Head of caudate nucleus (tissue), 42 donors: ENCODE data around the gene FXYD6.

Experiments used
- DNase-seq, 42 donors: peaks; one replicate each; pipeline versions ENCODE4 v3.0.0 to v3.0.0-alpha.2; 2020 to 2021; ENCODE audit warnings: mixed read lengths in 7 of 42
- intact Hi-C: fragments of 100-400 bp; cut with DNase I; formaldehyde crosslinking; loops from one replicate; pipeline ENCODE4 v1.15.0; 2022

FXYD6 gene

GRCh38 chr11:117827521-117828511 lies 48.6 kb downstream of the FXYD6 start:
- DNase-seq: peak in 17 of 42 donors; percentile 0 to 32 (median 7)
- intact Hi-C loops: no loop called here

DNA sequence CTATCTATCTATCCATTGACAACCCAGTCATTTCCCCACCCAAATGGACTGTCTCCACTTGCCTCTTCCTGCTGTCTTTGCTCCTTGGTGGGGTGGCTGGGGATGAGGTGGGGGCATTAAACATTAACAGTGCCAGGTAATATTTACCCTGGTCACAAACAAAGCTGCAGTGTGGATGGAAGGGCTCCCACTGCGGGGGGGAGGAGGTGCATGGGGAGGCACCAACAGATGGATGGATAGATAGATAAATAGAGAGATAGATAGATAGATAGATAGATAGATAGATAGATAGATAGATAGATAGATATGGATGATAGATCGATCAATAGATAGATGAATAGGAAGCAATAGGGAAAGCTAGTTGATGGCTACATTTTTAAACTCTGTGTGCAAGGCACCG lies 49.6 kb downstream of the FXYD6 start:
- intact Hi-C loops: no loop called here
- DNase-seq: peak in 4 of 42 donors; percentile 4 to 15 (median 6)

- intact Hi-C loops: no loop called here
- DNase-seq: peak in 9 of 42 donors; percentile 1 to 26 (median 8)
Measured at GRCh38 chr11:117826190-117826570, 50.3 kb downstream of the FXYD6 start.

GRCh38 chr11:117825538-117826189 lies 50.8 kb downstream of the FXYD6 start:
- intact Hi-C loops: no loop called here
- DNase-seq: peak in 9 of 42 donors; percentile 1 to 32 (median 9)

DNA sequence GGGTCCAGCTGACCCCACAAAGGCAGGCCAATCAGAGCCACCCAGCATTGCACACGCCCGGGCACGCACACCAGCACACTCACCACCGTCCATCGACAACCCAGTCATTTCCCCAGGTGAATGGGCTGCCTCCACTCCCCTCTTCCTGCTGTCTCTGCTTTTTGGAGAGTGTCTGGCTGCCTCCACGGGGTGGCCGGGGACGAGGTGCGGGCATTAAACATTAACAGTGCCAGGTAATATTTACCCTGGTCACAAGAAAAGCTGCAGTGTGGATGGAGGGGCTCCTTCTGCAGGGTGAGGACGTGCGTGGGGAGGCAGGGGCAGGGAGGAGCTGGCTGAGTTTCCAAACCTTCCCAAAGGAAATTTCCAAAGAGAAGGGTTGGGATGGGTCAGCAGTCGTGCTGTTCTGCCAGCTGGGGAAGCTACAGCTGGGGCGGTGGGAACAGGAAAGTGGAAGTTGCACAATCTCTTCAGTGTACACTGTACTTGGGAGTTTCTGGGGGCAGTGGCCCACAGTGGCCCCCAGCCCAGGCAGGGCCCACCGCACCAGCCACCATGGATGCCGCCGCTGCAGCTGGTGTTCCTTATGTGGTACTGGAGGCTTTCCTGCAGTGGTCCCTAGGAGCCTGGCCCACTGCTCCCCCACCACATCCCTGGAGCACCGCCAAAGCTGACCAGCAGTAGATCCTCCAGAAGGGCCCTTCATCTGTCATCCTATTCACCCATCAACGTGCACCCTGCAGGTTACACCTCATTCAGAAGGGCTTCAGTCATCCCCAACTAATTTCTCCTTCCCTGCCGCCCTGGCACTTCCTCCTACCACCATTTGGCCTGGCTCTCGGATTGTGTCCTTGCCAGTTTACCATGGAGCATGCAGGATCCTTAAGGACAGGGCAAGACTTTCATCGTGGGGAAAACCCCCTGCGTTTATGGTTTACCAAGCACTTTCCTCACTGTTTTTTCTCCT lies 51.6 kb downstream of the FXYD6 start, which contains the start of gene FXYD2:
Gene FXYD2 (minus strand): TSS at position 174 of the 967 bp plus-strand sequence. CDS start 66 bp downstream, at position 108.
- intact Hi-C loops: no loop called here
- peak in 12 of 42 donors; percentile 2 to 37 (median 22) for DNase-seq

DNA sequence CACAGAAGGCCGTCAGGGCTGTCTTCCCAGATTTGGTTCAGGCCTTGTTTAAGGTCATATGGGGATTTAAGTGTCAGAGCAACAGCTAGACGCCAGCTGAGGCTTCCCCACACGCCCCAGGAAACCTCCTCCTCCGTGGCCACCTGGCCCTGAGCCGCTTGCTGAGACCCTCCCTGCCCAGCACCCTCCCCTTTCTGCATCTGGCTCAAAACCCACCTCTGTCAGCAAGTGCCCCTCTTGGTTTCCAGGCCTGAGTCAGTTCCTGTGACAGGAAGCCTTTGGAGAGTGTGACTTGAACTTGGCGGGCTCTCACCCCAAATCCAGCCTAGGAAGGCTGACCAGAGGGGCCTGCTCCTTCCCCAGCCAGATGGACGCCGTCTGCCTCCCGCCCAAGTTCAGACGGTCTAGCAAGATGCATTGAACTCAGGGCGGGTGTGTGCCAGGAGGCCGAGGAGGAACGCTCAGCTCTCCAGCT lies 52.5 kb downstream of the FXYD6 start:
- intact Hi-C loops: no loop called here
- peak in 9 of 42 donors; percentile 2 to 36 (median 26) for DNase-seq

GRCh38 chr11:117823294-117823945 lies 53.0 kb downstream of the FXYD6 start:
- peak in 9 of 42 donors; percentile 3 to 35 (median 30) for DNase-seq
- intact Hi-C loops: no loop called here

DNA sequence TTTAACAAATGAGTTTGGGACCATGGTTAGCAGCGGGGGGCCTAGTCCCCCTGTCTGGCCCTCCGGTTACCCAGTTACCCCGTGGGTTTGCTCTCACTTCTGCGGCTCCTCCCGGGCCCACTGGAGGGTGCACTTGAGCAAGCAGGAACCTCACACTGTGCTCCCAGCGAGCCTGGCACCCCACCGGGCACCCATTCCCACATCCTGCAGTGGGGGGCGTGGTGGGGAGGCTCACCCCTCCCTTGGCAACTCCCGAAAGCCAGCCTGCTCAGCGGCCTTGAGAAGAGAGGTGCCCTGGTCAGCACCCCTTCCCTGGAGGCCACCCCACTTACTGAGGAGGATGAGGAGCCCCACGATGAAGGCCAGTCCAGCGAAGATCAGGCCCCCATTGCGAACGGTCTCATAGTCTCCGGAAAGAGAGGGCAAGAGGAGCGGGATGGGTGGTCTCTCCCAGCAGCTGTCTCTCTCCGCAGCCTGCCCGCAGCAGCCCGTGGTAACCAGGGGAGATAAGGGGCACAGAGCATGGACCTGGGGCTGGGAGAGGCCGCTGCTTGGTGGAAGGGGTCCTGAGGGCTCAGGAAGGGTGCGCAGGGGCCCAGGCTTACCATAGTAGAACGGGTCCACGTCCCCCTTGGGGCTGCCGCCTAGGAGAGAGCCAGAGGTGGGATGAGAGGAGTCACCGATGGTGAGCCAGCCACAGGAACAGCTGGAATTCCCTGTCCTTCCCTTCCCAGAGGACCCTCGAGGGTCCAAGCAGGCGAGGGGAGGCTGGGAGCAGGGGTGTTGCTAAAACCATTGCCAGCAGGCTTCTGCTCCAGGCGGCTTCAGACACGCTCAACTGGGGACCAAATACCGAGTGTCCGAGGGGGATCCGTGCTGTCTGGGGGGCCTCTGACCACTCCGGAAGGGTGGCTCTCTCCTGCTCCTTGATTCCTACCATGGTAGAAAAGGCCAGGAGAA lies 54.1 kb downstream of the FXYD6 start:
- DNase-seq: peak in 40 of 42 donors; percentile 37 to 79 (median 62)
- intact Hi-C loops: no loop called here

GRCh38 chr11:117821431-117821830 lies 55.0 kb downstream of the FXYD6 start:
- DNase-seq: peak in 1 of 42 donors; percentile 3
- intact Hi-C loops: no loop called here

- DNase-seq: no peak
- intact Hi-C loops: no loop called here
Measured at GRCh38 chr11:117820516-117820915, 55.9 kb downstream of the FXYD6 start.

DNA sequence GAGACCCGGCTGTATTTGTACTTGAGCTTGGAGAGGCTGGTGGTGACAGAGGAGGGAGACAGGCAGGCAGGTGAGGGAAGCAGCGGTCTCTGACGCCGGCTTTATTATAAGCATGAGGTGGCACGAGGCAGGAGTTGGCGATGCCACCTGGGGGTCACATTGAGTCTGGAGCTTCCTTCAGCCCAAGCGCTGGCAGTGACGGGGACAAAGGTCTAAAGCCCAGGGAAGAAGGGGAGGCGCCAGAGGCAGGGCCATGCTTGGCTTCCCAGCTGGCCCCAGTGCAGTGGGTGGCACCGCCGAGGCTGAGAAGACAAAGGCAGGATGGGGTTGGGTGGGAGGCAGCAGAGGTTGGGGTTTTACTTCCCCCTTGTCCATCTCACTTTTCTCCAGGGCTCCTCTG lies 56.4 kb downstream of the FXYD6 start:
- peak in 1 of 42 donors; percentile 4 for DNase-seq
- intact Hi-C loops: no loop called here

DNA sequence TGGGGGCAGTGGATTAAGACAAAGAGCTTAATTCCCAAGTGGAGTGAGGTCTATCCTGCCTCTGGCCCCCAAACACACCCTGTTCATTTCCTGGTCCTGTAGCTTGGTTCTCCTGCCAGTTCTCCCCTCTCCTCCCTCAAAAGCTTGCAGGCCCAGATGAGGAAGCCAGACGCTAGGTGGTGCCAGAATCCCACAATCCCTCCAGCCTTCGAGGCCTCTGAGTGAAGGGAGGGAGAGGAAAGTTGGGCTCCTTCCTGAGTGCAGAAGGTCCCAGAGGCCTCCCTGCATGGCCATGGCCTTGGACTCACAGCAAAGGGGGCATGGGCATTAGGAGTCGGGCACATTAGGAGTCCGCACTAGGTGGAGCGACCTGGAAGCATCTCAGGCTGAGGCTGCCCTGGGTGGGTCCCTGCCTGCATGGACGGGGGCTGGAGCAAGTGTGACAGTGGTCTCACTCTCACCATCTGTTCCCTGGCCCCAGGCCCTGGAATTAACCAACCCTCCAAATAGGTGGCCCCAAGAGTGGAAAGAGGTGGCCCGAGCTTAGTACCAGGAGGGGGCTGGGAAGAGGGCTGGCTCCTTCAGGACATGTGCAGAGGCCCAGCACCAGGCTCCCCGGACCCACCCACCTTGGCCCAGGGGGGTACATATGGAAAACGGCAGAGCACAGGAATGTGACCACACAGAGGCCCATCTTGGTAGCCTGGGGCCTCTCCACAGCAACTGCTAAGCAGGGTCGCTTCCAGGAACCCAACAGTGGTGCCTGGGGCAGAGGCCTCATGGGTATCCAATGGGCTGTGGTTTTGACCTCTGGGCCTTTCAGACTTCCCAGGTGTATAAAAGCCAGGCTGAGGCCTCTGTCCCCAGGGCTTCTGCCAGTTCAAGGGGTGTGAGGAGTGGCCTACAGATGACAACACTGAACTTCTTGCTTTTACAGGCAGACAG lies 57.1 kb downstream of the FXYD6 start:
- intact Hi-C loops: loop anchor here (5.0 kb wide), 2 partner anchors 377 to 392 kb away; no protein-coding TSS in a partner anchor
- peak in 40 of 42 donors; percentile 38 to 83 (median 68) for DNase-seq

DNA sequence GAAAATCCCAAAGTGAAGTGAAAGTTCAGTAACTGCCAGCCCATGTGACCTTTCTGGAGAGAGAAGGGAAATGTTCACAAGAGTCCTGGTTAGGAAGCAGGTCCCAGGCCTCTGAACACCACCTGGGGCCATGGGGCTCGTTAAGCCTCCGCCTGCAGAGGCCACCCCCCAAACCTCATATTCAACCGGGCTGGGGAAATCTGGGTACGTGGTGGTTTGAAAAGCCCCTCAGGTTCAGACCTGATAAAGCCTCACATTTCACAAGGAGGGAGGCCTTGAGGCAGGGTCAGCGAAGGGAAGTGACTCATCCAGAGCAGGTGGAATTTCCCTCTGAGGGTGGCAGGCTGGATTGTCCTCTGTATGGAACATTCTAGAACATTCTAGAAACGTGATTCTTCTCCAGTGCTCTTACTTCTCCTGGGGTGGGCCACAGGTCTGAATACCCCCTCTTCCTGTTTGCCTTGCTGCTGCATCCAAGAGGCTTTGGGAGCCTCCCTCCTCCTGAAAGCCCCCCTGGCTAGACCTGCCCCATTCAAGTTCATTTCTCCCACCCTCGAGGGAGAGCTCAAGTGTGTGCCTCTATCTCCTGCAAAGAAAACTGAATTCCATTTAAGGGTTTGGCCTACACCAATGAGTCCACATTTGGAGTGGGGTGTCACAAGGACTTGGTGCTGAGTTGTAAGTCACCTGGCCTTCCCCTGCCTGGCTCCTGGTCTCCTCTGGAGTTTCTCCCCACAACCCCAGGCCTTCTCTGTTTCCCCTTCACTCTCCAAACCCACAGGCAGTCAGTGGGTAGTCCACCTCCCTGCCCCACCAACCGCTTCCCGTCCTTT lies 58.2 kb downstream of the FXYD6 start:
- intact Hi-C loops: loop anchor here (5.0 kb wide), 2 partner anchors 376 to 391 kb away; no protein-coding TSS in a partner anchor
- no peak for DNase-seq

GRCh38 chr11:117817368-117818040 lies 59.0 kb downstream of the FXYD6 start:
- DNase-seq: peak; percentile 53 to 97 (median 92)
- intact Hi-C loops: loop anchor here (5.0 kb wide), 2 partner anchors 375 to 390 kb away; no protein-coding TSS in a partner anchor
